Medulla oblongata (tissue), 1 donor: ENCODE measurements around the gene NTSR2.

Source experiments
- DNase-seq: peaks from one replicate; pipeline ENCODE4 v3.0.0-alpha.2; 2015; ENCODE audit errors: extremely low spot score

The NTSR2 gene

GRCh38 chr2:11628675-11629074 lies 41.3 kb downstream of the NTSR2 start:
- no peak for DNase-seq

GRCh38 chr2:11625671-11626070 lies 44.3 kb downstream of the NTSR2 start:
- no peak for DNase-seq

GRCh38 chr2:11624893-11625292 lies 45.1 kb downstream of the NTSR2 start:
- no peak for DNase-seq

- no peak for DNase-seq
These were observed 47.4 kb downstream of the NTSR2 start for GRCh38 chr2:11622611-11623010.

- DNase-seq, result peak; percentile 45
These were observed 48.6 kb downstream of the NTSR2 start for GRCh38 chr2:11621410-11621809.

- no peak for DNase-seq
These were observed 51.3 kb downstream of the NTSR2 start for GRCh38 chr2:11618708-11619062.

- DNase-seq, result no peak
These were observed 51.8 kb downstream of the NTSR2 start for GRCh38 chr2:11617984-11618707.

GRCh38 chr2:11617527-11617926 lies 52.5 kb downstream of the NTSR2 start:
- no peak for DNase-seq

- no peak for DNase-seq
These were observed 53.1 kb downstream of the NTSR2 start for GRCh38 chr2:11616851-11617415.

GRCh38 chr2:11616097-11616687 lies 53.8 kb downstream of the NTSR2 start:
- no peak for DNase-seq

- DNase-seq, result no peak
These were observed 54.8 kb downstream of the NTSR2 start for GRCh38 chr2:11615209-11615608.

- DNase-seq, result no peak
These were observed 56.7 kb downstream of the NTSR2 start for GRCh38 chr2:11613297-11613696.

GRCh38 chr2:11612553-11613215 lies 57.3 kb downstream of the NTSR2 start:
- DNase-seq, result no peak

- no peak for DNase-seq
These were observed 58.7 kb downstream of the NTSR2 start for GRCh38 chr2:11611251-11611650.

- no peak for DNase-seq
These were observed 59.3 kb downstream of the NTSR2 start for GRCh38 chr2:11610624-11611242.
